ENCODE measurements around the gene PRKAA2.
A peak's percentile ranks its signal among the peaks of the same experiment; 100 is the strongest.

PRKAA2 gene

GRCh38 chr1:56654126-56654923, 9.2 kb downstream of the PRKAA2 start:
- no peak for DNase-seq (ENCODE audit: low spot score)

- no peak for DNase-seq (ENCODE audit: low spot score)
Measured at GRCh38 chr1:56655991-56656613, 11.0 kb downstream of the PRKAA2 start.

GRCh38 chr1:56658254-56658653, 13.1 kb downstream of the PRKAA2 start:
- no peak for DNase-seq (ENCODE audit: low spot score)

- no peak for DNase-seq (ENCODE audit: low spot score)
Measured at GRCh38 chr1:56660293-56660692, 15.2 kb downstream of the PRKAA2 start.

- DNase-seq (ENCODE audit: low spot score): no peak
Measured at GRCh38 chr1:56663846-56664245, 18.7 kb downstream of the PRKAA2 start.

GRCh38 chr1:56665384-56665783, 20.3 kb downstream of the PRKAA2 start:
- no peak for DNase-seq (ENCODE audit: low spot score)

GRCh38 chr1:56666112-56666608, 21.0 kb downstream of the PRKAA2 start:
- no peak for DNase-seq (ENCODE audit: low spot score)

- no peak for DNase-seq (ENCODE audit: low spot score)
Measured at GRCh38 chr1:56670350-56670749, 25.2 kb downstream of the PRKAA2 start.

- no peak for DNase-seq (ENCODE audit: low spot score)
Measured at GRCh38 chr1:56671085-56671484, 26.0 kb downstream of the PRKAA2 start.

- no peak for DNase-seq (ENCODE audit: low spot score)
Measured at GRCh38 chr1:56671542-56671941, 26.4 kb downstream of the PRKAA2 start.

- DNase-seq (ENCODE audit: low spot score): no peak
Measured at GRCh38 chr1:56672579-56672978, 27.5 kb downstream of the PRKAA2 start.

- no peak for DNase-seq (ENCODE audit: low spot score)
Measured at GRCh38 chr1:56675763-56676162, 30.6 kb downstream of the PRKAA2 start.

GRCh38 chr1:56676571-56677035, 31.5 kb downstream of the PRKAA2 start:
- DNase-seq (ENCODE audit: low spot score): no peak

GRCh38 chr1:56683569-56683968, 38.5 kb downstream of the PRKAA2 start:
- DNase-seq (ENCODE audit: low spot score): no peak

- no peak for DNase-seq (ENCODE audit: low spot score)
Measured at GRCh38 chr1:56686169-56686568, 41.1 kb downstream of the PRKAA2 start.

GRCh38 chr1:56688522-56689026, 43.5 kb downstream of the PRKAA2 start:
- DNase-seq (ENCODE audit: low spot score): no peak

- no peak for DNase-seq (ENCODE audit: low spot score)
Measured at GRCh38 chr1:56696663-56697062, 51.5 kb downstream of the PRKAA2 start.

- no peak for DNase-seq (ENCODE audit: low spot score)
Measured at GRCh38 chr1:56703747-56704146, 58.6 kb downstream of the PRKAA2 start.

- DNase-seq (ENCODE audit: low spot score): no peak
Measured at GRCh38 chr1:56707379-56707778, 62.3 kb downstream of the PRKAA2 start.

GRCh38 chr1:56709269-56709880, 64.3 kb downstream of the PRKAA2 start:
- peak; percentile 73 for DNase-seq (ENCODE audit: low spot score)

- DNase-seq (ENCODE audit: low spot score): no peak
Measured at GRCh38 chr1:56709995-56710394, 64.9 kb downstream of the PRKAA2 start.

GRCh38 chr1:56710646-56711045, 65.5 kb downstream of the PRKAA2 start:
- no peak for DNase-seq (ENCODE audit: low spot score)

- DNase-seq (ENCODE audit: low spot score): no peak
Measured at GRCh38 chr1:56712150-56712549, 67.0 kb downstream of the PRKAA2 start.
